ENCODE data around the gene TBC1D19.
"Not testable (repeated sequence)": the region's sequence is repeated elsewhere in the genome, so short reads cannot be mapped to it uniquely, and the experiment has no call there.

The TBC1D19 gene

GRCh38 chr4:26670903-26671537 is 87.1 kb downstream of the TBC1D19 start:
- Histone ChIP-seq H3K4me1 (ENCODE audit: low read length) (no peaks in the 10 kb centered on the region), H3K4me3 (ENCODE audit: low read length) (no peak overlapping the region), H3K27me3 (ENCODE audit: low read depth, low read length) (no peaks in the 10 kb centered on the region), H2AFZ (ENCODE audit: low read depth, low read length) (no peak overlapping the region), H4K20me1 (ENCODE audit: insufficient read depth, low read length) (no peaks in the 10 kb centered on the region), H3K9me3 (ENCODE audit: insufficient read depth, low read length) (no peaks in the 10 kb centered on the region), H3K79me2 (ENCODE audit: low read length) (no peaks in the 10 kb centered on the region), H3K4me2 (ENCODE audit: low read length) (no peak overlapping the region), H3K27ac (ENCODE audit: low read length) (no peak overlapping the region), H3K36me3 (replicated peaks; ENCODE audit: low read depth, low read length) (no peaks in the 10 kb centered on the region), H3K9ac (ENCODE audit: low read length) (no peak overlapping the region)
- TF ChIP-seq CTCF (IDR thresholded peaks at IDR 0.05; ENCODE audit: low read depth, low read length) (no peak), EZH2phosphoT487 (IDR thresholded peaks at IDR 0.05; ENCODE audit: low read depth) (no peak)

- H3K4me2 ChIP-seq (ENCODE audit: low read length); H3K27me3 ChIP-seq (ENCODE audit: low read depth, low read length); H3K36me3 ChIP-seq (replicated peaks; ENCODE audit: low read depth, low read length); H3K79me2 ChIP-seq (ENCODE audit: low read length); H3K9ac ChIP-seq (ENCODE audit: low read length); H3K4me1 ChIP-seq (ENCODE audit: low read length); H2AFZ ChIP-seq (ENCODE audit: low read depth, low read length); H3K27ac ChIP-seq (ENCODE audit: low read length); H3K4me3 ChIP-seq (ENCODE audit: low read length); H4K20me1 ChIP-seq (ENCODE audit: insufficient read depth, low read length): not testable (repeated sequence)
- peaks cover 12% of the 10 kb centered on the region for H3K9me3 ChIP-seq (ENCODE audit: insufficient read depth, low read length)
Observed at GRCh38 chr4:26679040-26679695, 95.3 kb downstream of the TBC1D19 start.

- Histone ChIP-seq H3K9me3 (ENCODE audit: insufficient read depth, low read length) (peaks cover 12% of the 10 kb centered on the region), H3K79me2 (ENCODE audit: low read length) (no peaks in the 10 kb centered on the region), H3K4me3 (ENCODE audit: low read length) (no peak overlapping the region), H4K20me1 (ENCODE audit: insufficient read depth, low read length) (no peaks in the 10 kb centered on the region), H3K27me3 (ENCODE audit: low read depth, low read length) (no peaks in the 10 kb centered on the region), H3K4me1 (ENCODE audit: low read length) (no peaks in the 10 kb centered on the region), H3K27ac (ENCODE audit: low read length) (no peak overlapping the region), H3K9ac (ENCODE audit: low read length) (no peak overlapping the region), H3K4me2 (ENCODE audit: low read length) (no peak overlapping the region), H2AFZ (ENCODE audit: low read depth, low read length) (no peak overlapping the region), H3K36me3 (replicated peaks; ENCODE audit: low read depth, low read length) (peaks cover 6% of the 10 kb centered on the region)
- TF ChIP-seq EZH2phosphoT487 (IDR thresholded peaks at IDR 0.05; ENCODE audit: low read depth) (no peak), CTCF (IDR thresholded peaks at IDR 0.05; ENCODE audit: low read depth, low read length) (no peak)
Observed at GRCh38 chr4:26682436-26682835, 98.6 kb downstream of the TBC1D19 start.

- Histone ChIP-seq H3K4me1 (ENCODE audit: low read length) (no peaks in the 10 kb centered on the region), H3K4me3 (ENCODE audit: low read length) (no peak overlapping the region), H2AFZ (ENCODE audit: low read depth, low read length) (no peak overlapping the region)
Observed at GRCh38 chr4:26685250-26685649, 101.4 kb downstream of the TBC1D19 start.

More at GRCh38 chr4:26685250-26685649, 101.4 kb downstream of the TBC1D19 start:
- Histone ChIP-seq H3K27me3 (ENCODE audit: low read depth, low read length) (no peaks in the 10 kb centered on the region), H3K36me3 (replicated peaks; ENCODE audit: low read depth, low read length) (peaks cover 4% of the 10 kb centered on the region), H3K79me2 (ENCODE audit: low read length) (no peaks in the 10 kb centered on the region), H3K27ac (ENCODE audit: low read length) (no peak overlapping the region), H3K9ac (ENCODE audit: low read length) (no peak overlapping the region), H3K9me3 (ENCODE audit: insufficient read depth, low read length) (peaks cover 7% of the 10 kb centered on the region), H4K20me1 (ENCODE audit: insufficient read depth, low read length) (no peaks in the 10 kb centered on the region), H3K4me2 (ENCODE audit: low read length) (no peak overlapping the region)
- TF ChIP-seq EZH2phosphoT487 (IDR thresholded peaks at IDR 0.05; ENCODE audit: low read depth) (no peak), CTCF (IDR thresholded peaks at IDR 0.05; ENCODE audit: low read depth, low read length) (no peak)

Data from OCI-LY3 (cell line).